NCI-H2196 treated with DMSO at 0.1 percent for 48 hours (cell line): ENCODE results near the gene LRRTM4.
"Not testable (repeated sequence)": the region's sequence is repeated elsewhere in the genome, so short reads cannot be mapped to it uniquely, and the experiment has no call there.

Experiments
- DNase-seq: peaks from one replicate; lab custom pipeline; 2025; ENCODE audit not compliant: unreplicated experiment; lab: John Stamatoyannopoulos, UW

Gene LRRTM4

GRCh38 chr2:76760367-76760704, 761.8 kb downstream of the LRRTM4 start:
- DNase-seq: no peak

- DNase-seq: no peak
Observed at GRCh38 chr2:76759634-76760366, 762.4 kb downstream of the LRRTM4 start.

- no peak for DNase-seq
Observed at GRCh38 chr2:76752506-76752905, 769.7 kb downstream of the LRRTM4 start.

GRCh38 chr2:76749858-76750257, 772.3 kb downstream of the LRRTM4 start:
- no peak for DNase-seq

- no peak for DNase-seq
Observed at GRCh38 chr2:76748581-76749296, 773.4 kb downstream of the LRRTM4 start.

GRCh38 chr2:76745605-76746004, 776.6 kb downstream of the LRRTM4 start:
- DNase-seq: no peak

- no peak for DNase-seq
Observed at GRCh38 chr2:76737607-76738006, 784.6 kb downstream of the LRRTM4 start.

- DNase-seq: no peak
Observed at GRCh38 chr2:76733736-76734135, 788.4 kb downstream of the LRRTM4 start.

- DNase-seq: no peak
Observed at GRCh38 chr2:76731157-76731556, 791.0 kb downstream of the LRRTM4 start.

GRCh38 chr2:76730021-76730420, 792.2 kb downstream of the LRRTM4 start:
- DNase-seq: no peak

GRCh38 chr2:76721226-76721625, 801.0 kb downstream of the LRRTM4 start:
- DNase-seq: no peak

- no peak for DNase-seq
Observed at GRCh38 chr2:76713312-76713711, 808.9 kb downstream of the LRRTM4 start.

- DNase-seq: no peak
Observed at GRCh38 chr2:76711490-76711889, 810.7 kb downstream of the LRRTM4 start.

- DNase-seq: no peak
Observed at GRCh38 chr2:76700894-76701293, 821.3 kb downstream of the LRRTM4 start.

- DNase-seq: not testable (repeated sequence)
Observed at GRCh38 chr2:76697998-76698713, 824.0 kb downstream of the LRRTM4 start.
